Right lobe of liver (tissue), 4 donors: ENCODE data around the gene TMIGD1.

Experiments used
- POLR2A ChIP-seq: fragments of 450-650 bp; IDR thresholded peaks from one replicate; pipeline ENCODE4 v1.6.1; 2017; ENCODE audit warnings: antibody characterized with exemption, mild to moderate bottlenecking
- TF ChIP-seq, protein P1 (sequence below), 4 donors: fragments of 200-600 bp in 3 of 4; fragments of 450-650 bp in 1 of 4; IDR thresholded peaks; one replicate each; pipeline versions ENCODE4 v1.5.1 to v1.8.0; 2016 to 2022; ENCODE audit warnings: antibody characterized with exemption in 4 of 4, mild to moderate bottlenecking in 2 of 4
- donor health status: DM: no; HTN: no; CAD: no.
- donor health status: DM: no; HTN: no; CAD: no.
- donor health status: DM: no; HTN: yes; CAD: no.

DNA sequence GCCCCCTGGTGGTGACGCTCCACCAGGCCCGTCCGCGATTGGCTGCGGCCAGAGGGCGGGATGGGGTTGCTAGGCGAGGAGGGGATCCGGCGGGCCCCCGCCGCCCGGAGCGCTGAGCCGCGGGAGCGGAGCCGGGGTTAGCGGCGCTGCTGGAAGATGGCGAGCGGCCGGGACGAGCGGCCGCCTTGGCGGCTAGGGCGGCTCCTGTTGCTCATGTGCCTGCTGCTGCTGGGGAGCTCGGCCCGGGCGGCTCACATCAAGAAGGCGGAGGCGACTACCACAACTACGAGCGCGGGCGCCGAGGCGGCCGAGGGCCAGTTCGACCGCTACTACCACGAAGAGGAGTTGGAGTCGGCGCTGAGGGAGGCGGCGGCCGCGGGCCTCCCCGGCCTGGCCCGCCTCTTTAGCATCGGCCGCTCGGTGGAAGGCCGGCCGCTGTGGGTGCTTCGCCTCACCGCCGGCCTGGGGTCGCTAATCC, 45.0 kb upstream of the TMIGD1 start, which contains the start of gene CPD:
- peak; percentile 96 for TF ChIP-seq POLR2A
- TF ChIP-seq, protein P1, sequence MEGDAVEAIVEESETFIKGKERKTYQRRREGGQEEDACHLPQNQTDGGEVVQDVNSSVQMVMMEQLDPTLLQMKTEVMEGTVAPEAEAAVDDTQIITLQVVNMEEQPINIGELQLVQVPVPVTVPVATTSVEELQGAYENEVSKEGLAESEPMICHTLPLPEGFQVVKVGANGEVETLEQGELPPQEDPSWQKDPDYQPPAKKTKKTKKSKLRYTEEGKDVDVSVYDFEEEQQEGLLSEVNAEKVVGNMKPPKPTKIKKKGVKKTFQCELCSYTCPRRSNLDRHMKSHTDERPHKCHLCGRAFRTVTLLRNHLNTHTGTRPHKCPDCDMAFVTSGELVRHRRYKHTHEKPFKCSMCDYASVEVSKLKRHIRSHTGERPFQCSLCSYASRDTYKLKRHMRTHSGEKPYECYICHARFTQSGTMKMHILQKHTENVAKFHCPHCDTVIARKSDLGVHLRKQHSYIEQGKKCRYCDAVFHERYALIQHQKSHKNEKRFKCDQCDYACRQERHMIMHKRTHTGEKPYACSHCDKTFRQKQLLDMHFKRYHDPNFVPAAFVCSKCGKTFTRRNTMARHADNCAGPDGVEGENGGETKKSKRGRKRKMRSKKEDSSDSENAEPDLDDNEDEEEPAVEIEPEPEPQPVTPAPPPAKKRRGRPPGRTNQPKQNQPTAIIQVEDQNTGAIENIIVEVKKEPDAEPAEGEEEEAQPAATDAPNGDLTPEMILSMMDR (IDR thresholded peaks at IDR 0.05): peak in 2 of 4 donors; percentile 13 to 26
